ENCODE data around the gene REEP1.
"Not testable (repeated sequence)": the region's sequence is repeated elsewhere in the genome, so short reads cannot be mapped to it uniquely, and the experiment has no call there.

The REEP1 gene

DNA sequence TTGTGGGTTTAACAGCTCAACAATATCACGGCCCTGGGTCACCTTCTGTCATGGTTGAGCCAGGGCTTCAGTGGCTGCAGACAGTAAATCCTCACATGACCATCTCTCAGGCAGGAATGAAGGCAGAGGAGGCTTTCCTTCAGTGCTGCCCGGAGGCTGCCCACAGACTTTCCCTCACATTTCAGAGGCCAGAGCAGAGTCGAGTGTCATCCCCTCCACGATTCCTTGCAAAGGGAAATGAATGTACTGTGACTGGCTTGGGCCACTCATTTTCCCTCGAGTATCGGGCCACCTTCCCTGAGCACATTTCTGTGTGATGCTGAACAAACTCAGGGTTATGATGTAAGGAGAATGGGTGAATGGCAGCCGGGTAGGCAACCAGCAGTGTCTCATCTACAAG lies 10.0 kb upstream of the REEP1 start:
- WGBS, 2 donors (ENCODE audit: extremely low coverage in 2 of 2, insufficient read length in 2 of 2, insufficient replicate concordance in 1 of 2), result no CpG with 5 or more reads among the region's 7 CpGs
- Histone ChIP-seq H2AFZ (ENCODE audit: low read length) (no peak overlapping the region), H3K27ac (replicated peaks; ENCODE audit: low read length) (no peak overlapping the region)

DNA sequence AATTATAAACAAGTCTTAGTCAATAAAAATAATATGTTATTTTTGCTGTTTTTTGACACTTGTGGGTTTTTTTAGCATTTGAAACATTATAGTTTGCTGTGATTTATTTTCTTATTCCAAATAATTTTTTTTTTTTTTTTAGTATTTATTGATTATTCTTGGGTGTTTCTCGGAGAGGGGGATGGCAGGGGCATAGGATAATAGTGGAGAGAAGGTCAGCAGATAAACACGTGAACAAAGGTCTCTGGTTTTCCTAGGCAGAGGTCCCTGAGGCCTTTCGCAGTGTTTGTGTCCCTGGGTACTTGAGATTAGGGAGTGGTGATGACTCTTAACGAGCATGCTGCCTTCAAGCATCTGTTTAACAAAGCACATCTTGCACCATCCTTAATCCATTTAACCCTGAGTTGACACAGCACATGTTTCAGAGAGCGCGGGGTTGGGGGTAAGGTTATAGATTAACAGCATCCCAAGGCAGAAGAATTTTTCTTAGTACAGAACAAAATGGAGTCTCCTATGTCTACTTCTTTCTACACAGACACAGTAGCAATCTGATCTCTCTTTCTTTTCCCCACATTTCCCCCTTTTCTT lies 8.5 kb upstream of the REEP1 start:
- no CpG with 5 or more reads among the region's 6 CpGs for WGBS, 2 donors (ENCODE audit: extremely low coverage in 2 of 2, insufficient read length in 2 of 2, insufficient replicate concordance in 1 of 2)
- not testable (repeated sequence) for H3K36me3 ChIP-seq (replicated peaks in 1 of 2; ENCODE audit: control insufficient read depth in 2 of 2, insufficient read depth in 2 of 2, low read length in 2 of 2); H4K91ac ChIP-seq (ENCODE audit: low read depth, low read length, poor library complexity); H4K8ac ChIP-seq (ENCODE audit: low read depth, low read length); H3K23ac ChIP-seq (ENCODE audit: low read depth, low read length, poor library complexity); H3K9me3 ChIP-seq (replicated peaks in 1 of 2; ENCODE audit: control insufficient read depth in 2 of 2, insufficient read depth in 1 of 2, low read depth in 1 of 2, low read length in 2 of 2); H2BK5ac ChIP-seq (ENCODE audit: low read length); H2BK15ac ChIP-seq (ENCODE audit: low read length); H3K4me3 ChIP-seq (ENCODE audit: low read length in 2 of 2); H3K27ac ChIP-seq (replicated peaks; ENCODE audit: low read length); DNase-seq (ENCODE audit: low spot score); H3K18ac ChIP-seq (ENCODE audit: low read length); H3K79me1 ChIP-seq (ENCODE audit: low read depth, low read length); H3K4me1 ChIP-seq (ENCODE audit: control insufficient read depth in 2 of 2, insufficient read depth in 1 of 2, low read depth in 1 of 2, low read length in 2 of 2); H2AK5ac ChIP-seq (ENCODE audit: low read depth, low read length); H3K9ac ChIP-seq (ENCODE audit: low read depth, low read length, poor library complexity); H2AFZ ChIP-seq (ENCODE audit: low read length); H2BK120ac ChIP-seq (ENCODE audit: low read depth, low read length); H2BK12ac ChIP-seq (ENCODE audit: low read length); H3K4me2 ChIP-seq (ENCODE audit: insufficient read depth, low read length, poor library complexity, severe bottlenecking); H3K4ac ChIP-seq (ENCODE audit: low read length); H3K14ac ChIP-seq (ENCODE audit: low read length)
- peaks cover 0 to 21% (median 0%) of the 10 kb centered on the region in 3 experiments for H3K27me3 ChIP-seq (ENCODE audit: control insufficient read depth in 3 of 3, insufficient read depth in 3 of 3, low read depth in 1 of 3, low read length in 3 of 3)

More for the DNA sequence above, 10.0 kb upstream of the REEP1 start:
- H3K4me2 ChIP-seq (ENCODE audit: insufficient read depth, low read length, poor library complexity, severe bottlenecking), result no peak overlapping the region
- H3K23ac ChIP-seq (ENCODE audit: low read depth, low read length, poor library complexity), result no peak overlapping the region
- no peak overlapping the region for H4K8ac ChIP-seq (ENCODE audit: low read depth, low read length)
- H3K4me1 ChIP-seq (ENCODE audit: control insufficient read depth in 2 of 2, insufficient read depth in 1 of 2, low read depth in 1 of 2, low read length in 2 of 2), result no peaks in the 10 kb centered on the region
- H3K27me3 ChIP-seq (ENCODE audit: control insufficient read depth in 3 of 3, insufficient read depth in 3 of 3, low read depth in 1 of 3, low read length in 3 of 3), result peaks cover 0 to 17% (median 2%) of the 10 kb centered on the region in 3 experiments
- no peak for DNase-seq (ENCODE audit: low spot score)
- H2BK15ac ChIP-seq (ENCODE audit: low read length), result no peak overlapping the region
- no peaks in the 10 kb centered on the region for H3K79me1 ChIP-seq (ENCODE audit: low read depth, low read length)
- no peak overlapping the region for H2AK5ac ChIP-seq (ENCODE audit: low read depth, low read length)
- H2BK120ac ChIP-seq (ENCODE audit: low read depth, low read length), result no peak overlapping the region
- peak overlapping the region; percentile 59 for H3K18ac ChIP-seq (ENCODE audit: low read length)
- H3K4ac ChIP-seq (ENCODE audit: low read length), result no peak overlapping the region
- no peak overlapping the region for H2BK12ac ChIP-seq (ENCODE audit: low read length)
- H3K9me3 ChIP-seq (replicated peaks in 1 of 2; ENCODE audit: control insufficient read depth in 2 of 2, insufficient read depth in 1 of 2, low read depth in 1 of 2, low read length in 2 of 2), result no peaks in the 10 kb centered on the region
- no peak overlapping the region for H3K14ac ChIP-seq (ENCODE audit: low read length)
- H3K4me3 ChIP-seq (ENCODE audit: low read length in 2 of 2), result no peak overlapping the region
- no peak overlapping the region for H3K9ac ChIP-seq (ENCODE audit: low read depth, low read length, poor library complexity)
- no peaks in the 10 kb centered on the region for H3K36me3 ChIP-seq (replicated peaks in 1 of 2; ENCODE audit: control insufficient read depth in 2 of 2, insufficient read depth in 2 of 2, low read length in 2 of 2)
- H4K91ac ChIP-seq (ENCODE audit: low read depth, low read length, poor library complexity), result no peak overlapping the region
- peak overlapping the region; percentile 43 for H2BK5ac ChIP-seq (ENCODE audit: low read length)

DNA sequence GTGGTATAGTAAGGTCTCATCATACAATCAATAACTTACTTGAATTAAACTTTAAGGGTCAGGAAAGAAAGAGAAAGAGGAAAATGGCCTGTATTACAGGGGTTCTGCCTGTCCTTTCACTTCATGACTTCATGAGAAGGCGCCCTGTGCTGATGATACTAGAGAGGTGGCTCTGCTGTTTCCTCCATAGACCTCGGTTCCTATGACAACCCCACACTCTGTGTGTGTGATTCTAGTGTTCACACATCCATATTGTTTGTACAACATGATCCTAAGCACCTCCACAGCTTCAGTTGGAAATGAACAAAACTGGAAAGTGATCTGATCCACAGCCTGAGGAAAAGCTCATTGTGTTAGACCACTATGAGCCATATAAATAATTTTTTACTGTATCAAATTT lies 7.0 kb upstream of the REEP1 start:
- no peak overlapping the region for H3K9ac ChIP-seq (ENCODE audit: low read depth, low read length, poor library complexity)
- WGBS, 2 donors (ENCODE audit: extremely low coverage in 2 of 2, insufficient read length in 2 of 2, insufficient replicate concordance in 1 of 2), result no CpG with 5 or more reads among the region's 2 CpGs

DNA sequence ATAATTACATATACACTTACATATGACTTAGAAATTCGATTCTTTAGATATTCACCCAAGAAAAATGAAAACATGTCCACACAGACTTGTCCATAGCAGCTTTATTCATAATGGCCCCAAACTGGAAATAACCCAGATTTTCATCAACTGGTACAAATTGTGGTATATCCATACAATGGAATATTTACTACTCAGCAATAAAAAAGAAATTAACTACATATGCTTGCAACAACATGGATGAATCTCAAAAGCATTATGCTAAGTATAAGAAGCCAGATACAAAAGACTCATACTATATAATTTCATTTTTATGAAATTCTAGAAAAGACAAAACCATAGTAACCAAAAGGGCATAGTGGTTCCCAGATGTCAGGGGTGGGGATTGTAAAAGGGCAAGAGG lies 5.1 kb upstream of the REEP1 start:
- DNase-seq (ENCODE audit: low spot score), result no peak
- Histone ChIP-seq H3K9ac (ENCODE audit: low read depth, low read length, poor library complexity) (no peak overlapping the region), H3K4ac (ENCODE audit: low read length) (no peak overlapping the region), H2BK5ac (ENCODE audit: low read length) (no peak overlapping the region), H2AK5ac (ENCODE audit: low read depth, low read length) (no peak overlapping the region), H2BK120ac (ENCODE audit: low read depth, low read length) (no peak overlapping the region), H3K36me3 (replicated peaks in 1 of 2; ENCODE audit: control insufficient read depth in 2 of 2, insufficient read depth in 2 of 2, low read length in 2 of 2) (no peaks in the 10 kb centered on the region), H3K23ac (ENCODE audit: low read depth, low read length, poor library complexity) (no peak overlapping the region), H2BK12ac (ENCODE audit: low read length) (no peak overlapping the region), H3K14ac (ENCODE audit: low read length) (no peak overlapping the region), H4K91ac (ENCODE audit: low read depth, low read length, poor library complexity) (no peak overlapping the region), H3K18ac (ENCODE audit: low read length) (no peak overlapping the region), H3K4me2 (ENCODE audit: insufficient read depth, low read length, poor library complexity, severe bottlenecking) (no peak overlapping the region), H3K4me1 (ENCODE audit: control insufficient read depth in 2 of 2, insufficient read depth in 1 of 2, low read depth in 1 of 2, low read length in 2 of 2) (peaks cover 2% of the 10 kb centered on the region in 2 donors), H2AFZ (ENCODE audit: low read length) (no peak overlapping the region), H3K27ac (replicated peaks; ENCODE audit: low read length) (no peak overlapping the region), H3K4me3 (ENCODE audit: low read length in 2 of 2) (no peak overlapping the region), H4K8ac (ENCODE audit: low read depth, low read length) (no peak overlapping the region), H2BK15ac (ENCODE audit: low read length) (no peak overlapping the region), H3K27me3 (ENCODE audit: control insufficient read depth in 3 of 3, insufficient read depth in 3 of 3, low read depth in 1 of 3, low read length in 3 of 3) (peaks cover 3 to 41% (median 24%) of the 10 kb centered on the region in 3 experiments), H3K9me3 (replicated peaks in 1 of 2; ENCODE audit: control insufficient read depth in 2 of 2, insufficient read depth in 1 of 2, low read depth in 1 of 2, low read length in 2 of 2) (peaks cover 0 to 4% of the 10 kb centered on the region in 2 donors), H3K79me1 (ENCODE audit: low read depth, low read length) (no peaks in the 10 kb centered on the region)
- no CpG with 5 or more reads among the region's 1 CpG for WGBS, 2 donors (ENCODE audit: extremely low coverage in 2 of 2, insufficient read length in 2 of 2, insufficient replicate concordance in 1 of 2)

More for the DNA sequence above, 7.0 kb upstream of the REEP1 start:
- Histone ChIP-seq H3K36me3 (replicated peaks in 1 of 2; ENCODE audit: control insufficient read depth in 2 of 2, insufficient read depth in 2 of 2, low read length in 2 of 2) (no peaks in the 10 kb centered on the region), H3K27ac (replicated peaks; ENCODE audit: low read length) (no peak overlapping the region), H3K27me3 (ENCODE audit: control insufficient read depth in 3 of 3, insufficient read depth in 3 of 3, low read depth in 1 of 3, low read length in 3 of 3) (peaks cover 0 to 32% (median 6%) of the 10 kb centered on the region in 3 experiments), H2BK120ac (ENCODE audit: low read depth, low read length) (no peak overlapping the region), H3K14ac (ENCODE audit: low read length) (no peak overlapping the region), H3K79me1 (ENCODE audit: low read depth, low read length) (no peaks in the 10 kb centered on the region), H3K9me3 (replicated peaks in 1 of 2; ENCODE audit: control insufficient read depth in 2 of 2, insufficient read depth in 1 of 2, low read depth in 1 of 2, low read length in 2 of 2) (peaks cover 0 to 4% of the 10 kb centered on the region in 2 donors), H3K4me3 (ENCODE audit: low read length in 2 of 2) (no peak overlapping the region), H2BK5ac (ENCODE audit: low read length) (no peak overlapping the region), H3K4ac (ENCODE audit: low read length) (no peak overlapping the region), H3K4me1 (ENCODE audit: control insufficient read depth in 2 of 2, insufficient read depth in 1 of 2, low read depth in 1 of 2, low read length in 2 of 2) (no peaks in the 10 kb centered on the region), H2BK15ac (ENCODE audit: low read length) (no peak overlapping the region), H2AK5ac (ENCODE audit: low read depth, low read length) (no peak overlapping the region), H4K8ac (ENCODE audit: low read depth, low read length) (no peak overlapping the region), H3K4me2 (ENCODE audit: insufficient read depth, low read length, poor library complexity, severe bottlenecking) (no peak overlapping the region), H2BK12ac (ENCODE audit: low read length) (no peak overlapping the region), H3K23ac (ENCODE audit: low read depth, low read length, poor library complexity) (no peak overlapping the region), H2AFZ (ENCODE audit: low read length) (no peak overlapping the region), H4K91ac (ENCODE audit: low read depth, low read length, poor library complexity) (no peak overlapping the region), H3K18ac (ENCODE audit: low read length) (no peak overlapping the region)
- no peak for DNase-seq (ENCODE audit: low spot score)
